Aortic smooth muscle cell (primary cell): Measurements from ENCODE around the gene HARS2. TPM values are rescaled to one million over a fixed set of nuclear protein-coding genes. Genes with fewer than 3 reads are reported as not detected.

Experiments
- total RNA-seq: library from RNA; depleted of rRNA; stranded (reverse); fragments of >200 nt; gene quantifications from 2 replicates; pipeline ENCODE4 v1.2.3, GENCODE V29; 2014

The HARS2 gene
- total RNA-seq, result 24.6 and 29.1 TPM in 2 replicates

GRCh38 chr5:140690941-140691924 lies at the start of gene HARS2, which contains the start of gene HARS1:
HARS2 (plus strand) TSS chr5:140691455; CDS start chr5:140691649, 194 bp downstream.
HARS1 (minus strand) TSS chr5:140691370; CDS start chr5:140691304, 66 bp downstream.

GRCh38 chr5:140664359-140665119 lies 26.7 kb upstream of the HARS2 start, which contains the start of gene WDR55:
WDR55 (plus strand) TSS chr5:140664904; CDS start chr5:140664913, 9 bp downstream.

GRCh38 chr5:140673187-140673976 lies 17.9 kb upstream of the HARS2 start, which contains the start of gene DND1:
DND1 (minus strand) TSS chr5:140673576; CDS start chr5:140673542, 34 bp downstream.

GRCh38 chr5:140700177-140701144 lies 9.2 kb downstream of the HARS2 start, which contains the start of gene ZMAT2:
ZMAT2 (plus strand) TSS chr5:140700447; CDS start chr5:140700461, 14 bp downstream.

Other genes starting within 250 kb of the HARS2 start
- gene EIF4EBP3, start 143.8 kb upstream of the HARS2 start, total RNA-seq, result 1.2 and 1.8 TPM in 2 replicates
- gene SRA1, start 134.0 kb upstream of the HARS2 start, total RNA-seq, result 41.2 and 47.4 TPM in 2 replicates
- gene APBB3, start 126.9 kb upstream of the HARS2 start, total RNA-seq, result 14.8 and 20.7 TPM in 2 replicates
- 18.5 and 19.0 TPM in 2 replicates for gene SLC35A4, start 126.6 kb upstream of the HARS2 start, total RNA-seq
- gene CD14, start 58.3 kb upstream of the HARS2 start, total RNA-seq, result 1.6 and 2.4 TPM in 2 replicates
- 6.1 and 7.0 TPM in 2 replicates for gene TMCO6, start 52.0 kb upstream of the HARS2 start, total RNA-seq
- gene NDUFA2, start 43.8 kb upstream of the HARS2 start, total RNA-seq, result 65.8 and 88.1 TPM in 2 replicates
- 133 and 154 TPM in 2 replicates for gene IK, start 43.6 kb upstream of the HARS2 start, total RNA-seq
- gene WDR55, start 26.6 kb upstream of the HARS2 start, total RNA-seq, result 22.3 and 30.0 TPM in 2 replicates
- gene DND1, start 17.9 kb upstream of the HARS2 start, total RNA-seq, result 0.13 and 0.19 TPM in 2 replicates
- gene HARS1, start 85 bp upstream of the HARS2 start, total RNA-seq, result 74.6 and 92.6 TPM in 2 replicates
- 67.6 and 72.0 TPM in 2 replicates for gene ZMAT2, start 9.0 kb downstream of the HARS2 start, total RNA-seq
- under 0.01 and 0.06 TPM in 2 replicates for gene PCDHA1, start 94.7 kb downstream of the HARS2 start, total RNA-seq
- gene PCDHA2, start 103.4 kb downstream of the HARS2 start, total RNA-seq, result 0.06 TPM in 1 of 2 replicates, not detected in the other
- 0.13 and 0.37 TPM in 2 replicates for gene PCDHA3, start 109.6 kb downstream of the HARS2 start, total RNA-seq
- gene PCDHA4, start 115.6 kb downstream of the HARS2 start, total RNA-seq, result 0.26 and 0.37 TPM in 2 replicates
- gene PCDHA5, start 130.2 kb downstream of the HARS2 start, total RNA-seq, result 0.06 TPM in 1 of 2 replicates, not detected in the other
- gene PCDHA6, start 136.5 kb downstream of the HARS2 start, total RNA-seq, result 0.26 and 0.44 TPM in 2 replicates
- gene PCDHA7, start 142.8 kb downstream of the HARS2 start, total RNA-seq, result 0.13 and 0.37 TPM in 2 replicates
- gene PCDHA8, start 149.7 kb downstream of the HARS2 start, total RNA-seq, result 0.06 TPM in 1 of 2 replicates, not detected in the other
- under 0.01 and 0.06 TPM in 2 replicates for gene PCDHA9, start 156.9 kb downstream of the HARS2 start, total RNA-seq
- gene PCDHA10, start 164.4 kb downstream of the HARS2 start, total RNA-seq, result under 0.01 and 0.06 TPM in 2 replicates
- gene PCDHA11, start 177.5 kb downstream of the HARS2 start, total RNA-seq, result 0.06 and 0.13 TPM in 2 replicates
- under 0.01 and 0.06 TPM in 2 replicates for gene PCDHA12, start 183.9 kb downstream of the HARS2 start, total RNA-seq
- under 0.01 and 0.19 TPM in 2 replicates for gene PCDHA13, start 190.7 kb downstream of the HARS2 start, total RNA-seq
- gene PCDHAC1, start 234.8 kb downstream of the HARS2 start, total RNA-seq, result 0.06 and 0.13 TPM in 2 replicates